ENCODE data around the gene FGG.

FGG gene

DNA sequence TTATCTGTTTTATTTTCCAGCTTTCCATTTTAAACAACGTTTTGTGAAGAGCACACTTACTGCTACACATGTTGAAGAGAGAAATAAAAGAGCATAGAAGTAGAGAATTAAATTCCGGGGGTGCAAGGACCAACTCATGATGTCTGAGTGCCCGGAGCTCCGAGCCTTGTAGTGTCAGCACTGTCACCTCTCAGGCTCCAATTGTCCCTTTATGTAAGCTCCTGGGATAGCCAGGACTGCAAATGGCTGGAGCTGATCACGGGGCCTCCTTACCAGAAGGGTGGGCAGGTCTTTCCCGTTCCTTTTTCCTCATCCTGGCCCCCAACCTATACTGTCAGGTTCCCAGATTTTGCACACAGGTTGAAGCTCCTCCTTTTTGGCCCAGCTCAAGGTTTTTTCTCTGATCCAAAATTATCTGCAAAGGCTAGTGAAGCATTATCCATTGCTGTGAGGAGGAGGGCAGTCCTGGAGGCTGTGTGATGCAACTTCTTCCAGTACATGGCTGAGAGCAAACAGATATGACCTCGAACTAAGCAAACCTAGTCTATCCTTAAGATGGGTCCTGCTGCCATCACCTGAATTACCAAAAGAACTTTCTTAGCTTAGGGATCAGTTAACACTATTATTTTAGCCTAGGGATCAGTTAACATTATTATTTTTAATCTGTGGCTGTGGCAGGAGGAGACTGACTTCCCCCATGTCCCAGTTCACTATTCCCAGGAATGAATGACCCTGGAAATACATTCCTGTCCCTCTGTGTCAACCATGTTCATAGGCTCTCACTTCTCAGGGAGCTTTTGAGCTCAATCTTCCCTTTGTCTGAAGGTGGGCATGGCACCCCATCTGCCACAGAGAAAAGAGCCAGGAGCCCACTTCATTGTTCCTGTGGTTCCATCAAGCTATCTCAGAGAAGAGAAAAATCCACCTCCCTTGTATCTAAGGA is at the start of gene FGG:
Gene FGG, minus strand, starts transcription at position 185 of the 943 bp plus-strand sequence. Its CDS starts 47 bp downstream, at position 138.
- no peak for DNase-seq

DNA sequence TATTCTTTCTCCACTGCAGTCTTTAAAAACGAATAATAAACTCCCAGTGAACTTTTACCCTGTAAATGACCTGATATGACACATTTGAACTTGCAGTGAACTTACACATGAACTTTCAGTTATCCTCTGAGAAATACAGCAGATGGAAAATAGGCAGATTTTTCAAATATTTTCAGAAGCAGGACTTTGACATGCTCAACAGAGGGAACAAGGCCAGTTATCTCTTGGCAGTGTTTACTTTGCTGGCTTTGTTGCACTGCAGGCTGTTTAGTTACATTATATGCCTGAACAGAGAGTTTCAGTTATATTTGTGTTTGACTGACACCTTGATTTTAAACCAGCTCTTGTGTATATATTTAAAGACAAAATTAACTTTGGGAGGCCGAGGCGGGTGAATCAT is 47.6 kb upstream of the FGG start:
- no peak for DNase-seq

DNA sequence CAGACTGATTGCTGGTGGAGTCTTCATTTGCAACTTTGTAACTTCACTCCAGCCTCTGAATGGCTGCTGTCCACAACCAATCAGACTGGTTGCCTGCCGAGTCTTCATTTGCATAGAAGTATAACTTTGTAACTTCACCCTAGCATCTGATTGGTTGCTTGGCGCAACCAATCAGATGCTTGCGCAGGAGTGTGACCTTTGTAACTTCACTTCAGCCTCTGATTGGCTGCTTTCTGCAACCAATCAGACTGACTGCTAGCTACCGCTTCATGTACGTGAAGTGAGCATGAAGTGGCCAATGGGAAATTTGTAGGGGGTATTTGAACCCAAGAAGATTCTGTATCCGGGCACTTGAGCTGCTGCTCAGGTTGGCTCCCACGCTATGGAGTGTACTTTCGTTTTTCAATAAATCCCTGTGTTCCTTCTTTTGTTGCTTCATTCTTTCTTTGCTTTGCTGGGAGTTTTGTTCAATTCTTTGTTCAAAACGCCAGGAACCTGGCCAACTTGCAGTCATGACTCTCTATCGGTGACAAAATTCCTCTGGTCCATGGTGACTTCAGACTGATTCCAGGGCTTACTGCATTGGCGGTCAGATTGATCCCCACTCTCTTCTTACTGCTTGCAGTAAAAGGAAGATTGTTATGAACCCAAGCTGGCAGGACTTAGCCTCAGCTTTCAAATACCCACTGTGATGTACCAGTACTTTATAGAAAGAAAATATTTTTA is 46.4 kb upstream of the FGG start:
- no peak for DNase-seq

DNA sequence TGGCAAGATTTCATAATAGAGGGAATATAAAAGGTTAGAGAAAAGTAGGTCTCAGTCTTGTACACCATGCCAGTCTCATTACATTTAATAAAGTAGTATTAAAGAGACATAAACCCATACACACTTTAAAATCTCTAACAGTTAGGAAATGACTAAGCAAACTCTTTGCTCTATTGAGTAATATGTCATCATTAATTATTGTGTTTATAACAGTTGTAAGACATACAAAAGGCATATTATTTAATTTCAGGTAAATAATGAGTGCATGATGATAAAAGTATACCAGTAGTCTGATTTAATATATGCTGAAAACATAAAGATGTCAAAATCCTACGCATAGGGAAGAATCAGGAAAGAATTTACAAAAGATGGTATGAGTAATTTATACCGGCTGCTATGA is 31.0 kb upstream of the FGG start:
- no peak for DNase-seq

DNA sequence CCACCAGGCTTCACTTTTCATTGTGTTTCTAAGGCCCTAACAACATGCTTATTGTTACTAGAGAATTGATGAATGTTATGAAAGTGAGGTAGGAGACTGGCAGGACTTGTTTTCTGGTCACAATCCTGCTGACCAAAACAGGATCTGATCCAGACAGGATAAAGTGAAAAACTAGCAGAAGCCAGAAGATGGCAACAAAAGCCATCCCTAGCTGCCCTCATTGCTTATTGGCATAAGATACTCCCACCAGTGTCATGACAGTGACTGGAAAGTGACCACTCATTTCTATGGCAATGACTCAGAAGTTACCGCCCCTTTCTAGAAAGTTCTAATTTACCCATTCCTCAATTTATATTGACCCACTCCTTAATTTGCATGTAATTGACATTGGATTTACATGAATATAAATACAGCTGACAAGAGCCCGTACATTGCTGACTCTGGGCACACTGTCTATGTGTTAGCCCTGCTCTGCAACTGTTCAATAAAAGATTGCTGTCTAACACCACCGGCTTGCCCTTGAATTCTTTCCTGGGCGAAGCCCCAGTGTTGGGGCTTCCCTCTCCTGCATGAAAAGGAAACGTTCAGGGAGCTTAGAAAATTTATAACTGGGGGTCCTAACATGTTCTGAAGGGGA is 30.0 kb upstream of the FGG start:
- no peak for DNase-seq

DNA sequence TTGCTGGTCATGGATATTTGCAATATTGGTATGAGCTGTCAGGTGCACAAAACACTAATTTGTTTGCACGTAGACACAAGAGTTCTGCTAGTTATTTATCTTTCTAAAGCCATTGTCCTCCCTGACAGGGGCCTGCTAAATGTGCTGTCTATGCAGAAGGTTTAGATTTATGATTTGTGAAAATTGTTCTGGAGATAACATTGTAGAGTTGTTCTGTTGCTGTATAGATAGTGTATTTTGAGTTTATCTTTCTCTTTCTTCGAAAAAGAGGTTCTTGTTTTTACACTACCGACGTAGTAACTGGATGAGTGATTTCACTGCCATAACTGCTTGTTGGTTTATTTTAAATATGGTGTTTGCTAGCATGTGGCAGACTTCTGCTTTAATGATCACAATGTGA is 28.5 kb upstream of the FGG start:
- DNase-seq = no peak

DNA sequence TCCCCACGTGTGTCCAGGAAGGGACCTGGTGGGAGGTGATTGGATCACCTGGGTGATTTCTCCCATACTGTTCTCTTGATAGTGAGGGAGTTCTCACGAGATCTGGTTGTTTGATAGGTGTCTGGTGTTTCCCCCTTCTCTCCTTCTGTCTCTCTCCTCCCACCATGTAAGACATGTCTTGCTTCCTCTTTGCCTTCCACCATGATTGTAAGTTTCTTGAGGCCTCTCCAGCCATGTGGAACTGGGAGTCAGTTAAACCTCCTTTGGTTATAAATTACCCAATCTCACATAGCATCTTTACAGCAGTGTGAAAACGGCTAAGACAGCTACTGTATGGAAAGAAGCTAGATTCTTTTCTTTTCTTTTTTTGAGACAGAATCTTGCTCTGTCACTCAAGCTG is 21.6 kb upstream of the FGG start:
- no peak for DNase-seq

DNA sequence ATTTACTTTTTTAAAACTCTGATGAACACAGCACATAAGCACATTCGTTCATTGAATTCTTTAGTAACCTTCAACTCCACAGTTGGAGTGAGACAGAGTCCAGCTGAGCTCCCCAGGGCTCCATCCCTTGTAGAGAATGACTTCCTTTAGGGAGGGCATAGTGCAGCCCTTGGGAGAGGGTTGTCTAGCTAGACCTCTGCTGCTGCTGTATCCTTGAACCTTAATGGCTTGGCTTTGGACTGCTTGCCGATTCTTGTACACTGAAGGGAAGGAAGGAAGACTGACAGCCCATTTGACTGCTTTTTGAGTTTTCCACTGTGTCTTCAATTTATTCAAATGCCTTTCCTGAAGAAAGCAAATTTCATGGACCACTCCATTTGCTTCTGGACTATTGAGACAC is 19.4 kb upstream of the FGG start:
- no peak for DNase-seq

DNA sequence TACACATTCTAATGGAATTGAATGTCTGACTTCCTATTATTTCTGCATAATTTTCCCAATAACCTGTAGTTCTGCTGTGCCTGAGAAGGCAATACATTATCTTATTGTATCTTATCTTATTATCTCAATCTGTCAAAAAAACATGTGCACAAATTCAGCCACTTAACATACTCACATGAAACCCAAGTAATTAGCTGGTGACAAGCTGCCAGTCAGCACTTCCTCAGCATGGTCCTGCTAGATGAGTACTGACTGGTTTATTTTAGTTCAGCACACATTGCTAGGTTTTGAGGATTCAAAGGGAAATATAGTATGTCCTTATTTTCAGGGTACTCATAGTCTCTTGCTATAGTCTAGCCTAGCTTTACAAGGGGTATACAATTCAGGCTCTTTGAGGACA is 17.9 kb upstream of the FGG start:
- no peak for DNase-seq

DNA sequence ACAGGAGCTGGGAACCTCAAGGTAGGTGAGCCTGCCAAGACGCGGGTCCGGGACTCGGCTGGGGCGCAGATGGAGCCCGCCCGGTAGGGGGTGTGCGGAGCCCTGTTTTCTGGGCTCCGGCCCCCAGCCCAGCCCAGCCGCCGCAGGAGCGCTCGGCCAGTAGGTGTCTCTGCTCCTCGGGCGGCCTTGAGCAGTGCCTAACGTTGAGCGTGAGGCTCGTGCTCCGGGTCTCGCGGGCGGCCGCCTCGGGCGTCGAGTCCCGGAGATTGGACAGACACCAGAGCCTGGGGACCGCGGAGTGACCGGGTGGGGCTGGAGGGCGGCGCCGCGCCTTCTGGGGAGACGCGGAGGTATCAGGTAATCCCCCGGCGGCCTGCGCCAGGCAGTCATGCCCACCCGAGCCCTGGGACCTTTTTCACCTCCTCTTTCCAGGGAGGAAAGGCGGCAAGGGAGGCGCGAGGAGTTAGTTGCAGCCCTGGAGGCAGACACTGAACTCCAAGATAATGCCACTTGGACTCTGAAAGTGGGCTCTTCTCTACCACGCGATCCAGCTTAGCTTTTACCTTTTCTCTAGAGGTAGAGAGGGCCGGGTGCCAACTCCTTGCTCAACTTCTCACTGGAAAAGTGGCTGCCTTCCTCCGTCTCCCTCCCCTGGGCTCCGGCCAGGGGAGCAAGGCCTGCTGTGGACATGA is 14.5 kb upstream of the FGG start:
- DNase-seq = peak; percentile 2

DNA sequence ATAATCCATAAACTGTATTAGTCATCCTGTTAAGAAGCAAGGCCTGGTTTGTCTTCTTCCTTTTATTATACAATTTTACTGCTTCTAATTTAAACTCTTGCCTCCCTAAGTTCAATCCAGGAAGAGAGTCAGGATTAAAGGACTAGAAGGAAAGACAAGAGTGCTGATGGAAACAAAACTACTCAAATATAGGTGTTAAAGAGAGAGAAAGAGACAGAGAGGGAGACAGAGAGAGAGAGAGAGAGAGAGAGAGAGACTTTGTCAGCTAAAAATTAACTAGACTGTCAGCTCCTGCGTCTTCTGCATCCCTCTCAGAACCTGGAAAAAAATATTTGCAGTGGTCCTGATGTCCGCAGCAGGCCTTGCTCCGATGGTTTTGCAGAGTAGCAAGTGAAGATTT is 13.5 kb upstream of the FGG start:
- no peak for DNase-seq

DNA sequence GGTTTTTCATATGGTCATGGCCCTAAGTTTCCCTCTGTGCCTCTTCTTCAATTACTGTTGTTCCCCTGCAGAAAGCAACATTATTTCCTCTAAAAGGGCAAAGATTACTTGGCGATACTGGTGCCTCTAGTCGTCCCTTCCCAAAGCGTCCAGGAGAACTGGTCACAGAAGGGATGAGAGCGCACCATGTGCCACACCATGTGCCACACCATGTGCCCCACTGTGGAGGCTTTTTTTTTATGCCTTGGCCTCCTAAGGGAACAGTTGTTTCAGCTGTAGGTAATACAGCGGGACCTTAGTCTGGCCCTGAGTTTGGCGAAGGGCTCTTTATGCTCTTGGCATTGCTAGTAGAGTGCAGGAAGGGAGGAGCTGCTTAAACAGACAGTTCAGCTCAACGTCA is 11.5 kb upstream of the FGG start:
- no peak for DNase-seq

DNA sequence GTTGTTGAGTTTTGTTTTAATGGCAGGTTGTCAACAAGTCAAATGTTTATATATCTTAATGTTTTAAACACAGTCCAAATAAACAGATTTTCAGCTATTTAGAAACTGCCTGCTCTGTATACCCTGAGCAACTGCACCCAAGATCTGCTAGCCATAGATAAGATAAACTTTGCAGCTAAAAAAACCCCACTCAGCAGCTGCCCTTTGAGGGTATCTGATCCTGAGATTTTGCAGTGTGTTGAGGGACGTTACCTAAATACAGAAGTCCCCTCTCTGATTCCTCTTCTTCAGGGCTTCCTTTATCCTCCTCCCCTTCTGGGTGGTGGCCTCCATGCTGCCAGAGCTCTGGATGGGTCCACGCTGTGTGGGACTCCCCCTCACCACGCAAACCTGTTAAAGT is 11.0 kb upstream of the FGG start:
- no peak for DNase-seq

DNA sequence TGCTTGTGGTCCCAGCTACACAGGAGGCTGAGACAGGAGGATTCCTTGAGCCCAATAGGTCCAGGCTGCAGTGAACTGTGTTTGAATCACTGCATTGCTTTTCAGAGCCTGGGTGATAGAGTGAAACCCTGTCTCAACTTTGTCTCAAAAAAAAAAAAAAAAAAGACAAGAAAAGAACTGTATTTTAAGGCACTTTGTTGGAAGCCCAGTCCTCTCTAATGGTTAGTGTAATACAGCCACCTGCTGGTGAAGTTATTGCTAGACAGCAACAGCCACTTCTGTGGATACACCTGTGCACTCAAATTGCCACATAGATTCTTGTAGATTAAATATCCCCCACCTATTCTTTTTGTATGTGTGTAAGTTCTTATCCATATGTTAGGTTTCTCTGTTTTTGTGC is 10.1 kb upstream of the FGG start:
- DNase-seq = peak; percentile 19

DNA sequence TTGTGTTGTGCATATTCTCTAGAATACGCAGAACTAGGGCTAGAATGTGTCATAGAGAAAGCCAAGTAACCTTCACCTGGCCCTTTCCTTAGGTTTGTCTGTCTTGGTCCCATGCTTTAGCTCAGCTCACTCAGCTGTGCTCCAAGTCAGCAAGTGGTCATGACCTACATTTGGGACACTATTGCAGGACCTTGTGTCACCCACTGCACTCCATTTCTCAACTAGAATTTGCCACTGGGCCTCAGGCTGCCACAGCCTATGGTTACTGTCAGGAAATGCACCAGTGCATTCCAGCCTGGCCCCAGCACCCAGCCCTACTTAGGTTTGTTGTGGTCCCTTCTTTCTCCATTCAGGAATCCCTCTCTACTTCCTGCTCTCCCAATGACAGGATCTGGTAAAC is 7.7 kb upstream of the FGG start:
- no peak for DNase-seq

DNA sequence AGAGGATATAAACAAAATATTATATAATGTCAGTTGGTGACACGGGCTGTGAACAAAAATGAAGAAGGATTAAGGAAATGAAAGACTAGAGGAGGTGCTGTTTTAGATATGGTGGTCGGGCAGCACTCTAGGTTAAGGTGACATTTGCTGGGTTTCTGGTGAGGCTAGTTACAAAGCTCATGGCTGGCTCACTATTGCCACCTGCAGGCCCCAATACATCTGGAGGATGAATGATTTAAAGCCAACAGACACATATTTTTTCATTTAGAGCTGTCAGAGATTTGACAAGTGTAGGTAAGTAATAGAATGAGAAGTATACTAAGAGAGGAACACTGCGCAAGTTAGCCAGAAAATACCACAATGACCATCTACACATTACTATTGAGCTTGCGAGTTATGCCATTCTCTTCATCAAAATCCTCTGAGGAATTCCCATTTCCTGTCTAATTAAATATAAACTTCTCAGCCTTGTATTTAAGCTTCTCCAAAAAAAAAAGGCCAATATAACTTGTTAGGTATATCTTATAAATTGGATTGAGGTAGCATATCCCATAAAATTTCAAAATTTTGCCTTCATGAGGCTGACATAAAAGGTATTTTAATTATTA is 6.4 kb upstream of the FGG start:
- DNase-seq = peak; percentile 31

DNA sequence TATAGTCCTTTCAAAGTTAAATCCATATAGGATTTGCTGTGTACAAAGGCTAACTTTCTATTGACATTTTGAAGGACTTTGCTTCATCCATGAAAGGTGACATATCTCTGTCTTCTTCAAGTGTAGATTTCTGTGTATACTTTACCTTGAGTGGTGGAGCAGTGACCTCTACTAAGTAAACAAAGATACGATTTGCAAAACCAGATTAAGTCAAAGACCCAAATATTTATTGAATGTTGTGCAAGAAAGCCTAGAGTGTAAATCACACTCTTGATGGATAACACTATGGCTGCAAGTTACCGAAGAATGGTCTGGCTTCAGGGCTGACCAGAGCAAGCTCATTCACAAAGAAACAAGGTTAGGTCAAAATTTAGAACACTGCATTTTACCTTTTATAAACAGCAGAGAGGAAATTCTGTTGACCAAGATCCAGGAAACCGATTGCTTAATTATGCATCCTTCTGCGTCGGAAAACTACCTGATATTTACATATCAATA is 5.4 kb upstream of the FGG start:
- DNase-seq = no peak

DNA sequence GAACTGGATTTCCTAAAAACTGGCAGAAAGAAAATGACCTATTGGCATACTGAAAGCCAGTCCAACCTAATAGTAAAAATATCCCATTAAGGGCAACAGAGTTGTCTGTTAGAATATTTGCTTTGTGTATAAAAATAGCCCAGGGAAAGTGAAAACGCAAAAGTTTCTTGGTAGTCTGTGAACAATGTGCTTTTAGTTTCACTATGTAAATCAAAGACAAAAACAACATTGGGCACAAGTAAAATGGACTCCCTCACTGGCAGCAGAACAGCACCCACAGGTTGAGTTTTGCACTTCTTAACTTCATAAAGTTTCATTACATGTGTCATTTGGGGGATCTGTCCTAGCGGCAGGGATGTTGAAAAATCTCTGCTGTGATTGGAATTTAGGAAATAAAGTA is 4.3 kb upstream of the FGG start:
- DNase-seq = no peak

DNA sequence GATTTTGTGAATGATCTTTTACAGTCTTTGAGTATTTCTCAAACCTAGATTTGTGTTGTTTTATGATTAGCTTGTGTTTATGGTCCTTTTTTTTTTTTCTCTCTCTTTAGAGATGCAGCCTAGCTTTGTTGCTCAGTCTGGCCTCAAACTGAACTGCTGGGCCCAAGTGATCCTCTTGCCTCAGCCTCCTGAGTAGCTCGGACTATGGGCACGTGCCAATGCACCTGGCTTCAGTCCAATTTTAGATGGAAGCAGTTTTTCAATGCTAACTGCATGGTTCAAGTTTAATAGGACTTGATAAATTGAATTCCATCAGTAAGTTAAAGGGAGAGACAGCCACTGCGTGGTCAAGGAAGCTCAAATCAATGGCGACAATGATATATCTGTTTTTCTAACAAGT is 3.8 kb upstream of the FGG start:
- no peak for DNase-seq

DNA sequence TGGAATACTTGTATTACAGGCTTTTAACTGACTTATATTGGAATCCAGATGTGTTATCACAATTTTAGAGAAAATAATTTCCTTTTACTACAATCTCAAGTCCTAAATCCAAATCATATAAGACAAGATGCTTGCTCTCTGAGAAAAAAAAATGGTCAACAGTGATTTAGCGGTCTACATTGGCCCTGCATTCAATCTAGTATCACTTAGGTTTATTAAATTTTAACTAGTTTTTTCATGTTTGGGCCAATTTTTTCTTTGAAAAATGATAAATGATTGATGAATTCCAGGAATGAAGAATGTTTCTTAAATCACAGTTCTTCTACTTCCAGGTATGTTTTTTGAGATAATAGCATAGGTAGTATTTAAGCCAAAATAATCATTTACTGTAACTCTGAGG is 2.8 kb upstream of the FGG start:
- DNase-seq = no peak

DNA sequence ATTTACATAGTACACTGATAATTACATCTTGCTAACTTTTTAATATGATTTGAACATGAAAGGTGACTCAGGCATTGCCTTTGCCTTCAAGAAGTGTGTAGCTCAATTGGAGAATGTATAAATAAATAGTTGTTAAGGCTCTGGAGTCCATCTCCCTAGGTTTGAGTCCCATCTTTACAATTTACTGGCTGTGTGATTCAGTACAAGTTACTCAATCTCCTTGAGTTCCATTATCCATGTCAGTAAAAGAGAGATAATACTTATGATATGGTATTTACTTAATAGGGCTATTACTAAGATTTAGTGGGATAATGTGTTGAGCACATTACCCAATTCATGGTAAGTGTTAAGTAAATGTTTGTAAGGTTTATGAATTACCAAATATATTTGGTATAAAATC is 1.9 kb upstream of the FGG start:
- no peak for DNase-seq

DNA sequence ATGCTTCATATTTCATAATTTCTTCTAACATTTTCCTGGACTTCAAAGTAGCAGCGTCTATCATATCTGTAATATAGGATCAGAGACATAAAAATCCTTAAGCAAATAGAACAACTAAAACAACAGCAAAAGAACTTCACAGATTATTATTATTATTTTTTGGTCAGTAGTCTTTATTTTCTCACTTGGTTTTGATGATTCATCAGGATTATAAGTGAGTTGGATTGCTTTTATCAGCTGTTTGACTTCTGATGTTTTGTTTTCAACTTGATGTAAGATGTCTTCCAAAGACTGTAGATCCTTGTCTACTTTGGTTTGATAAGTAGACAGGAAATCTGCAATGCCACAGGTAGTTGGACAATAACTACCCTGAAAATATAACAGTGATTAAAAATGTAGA is 623 bp downstream of the FGG start:
- DNase-seq = no peak

DNA sequence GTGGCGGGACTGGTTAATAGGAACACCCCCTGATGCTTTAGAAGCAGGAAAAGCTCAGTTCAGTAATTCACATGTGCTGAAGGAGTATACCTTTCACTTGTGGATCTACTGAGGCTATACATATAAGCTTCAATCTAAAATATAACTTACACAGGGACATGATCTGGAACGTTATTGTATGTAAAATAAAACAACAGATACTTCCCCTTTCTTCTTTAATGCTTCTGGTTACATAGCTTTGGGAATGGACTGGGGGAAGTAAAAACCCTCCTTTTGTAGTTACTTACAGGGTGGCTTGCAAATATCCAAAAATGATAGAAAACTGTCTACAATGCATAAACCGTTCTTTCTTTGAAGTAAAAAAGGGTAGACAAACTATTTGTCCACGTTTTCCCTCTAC is 1.9 kb downstream of the FGG start:
- no peak for DNase-seq
